ENCODE data around the gene C2orf15. TPM values are rescaled to one million over a fixed set of nuclear protein-coding genes. Genes with fewer than 3 reads are reported as not detected.

C2orf15 gene
- total RNA-seq, 2 donors from 2014 or later, result 0.33 TPM; not detected in 1

Other genes starting within 250 kb of the C2orf15 start
- gene CRACDL, start 205.5 kb upstream of the C2orf15 start, total RNA-seq, result 1 to 10 TPM; 3.5 to 6.8 TPM
- 1 to 10 TPM; 2.3 TPM for gene TSGA10, start 13.2 kb downstream of the C2orf15 start, total RNA-seq
- 1 to 10 TPM; 5.7 to 7.2 TPM for gene LIPT1, start 13.3 kb downstream of the C2orf15 start, total RNA-seq
- gene MITD1, start 39.4 kb downstream of the C2orf15 start, total RNA-seq, result 10 to 100 TPM; 20.6 to 22.9 TPM
- gene MRPL30, start 39.5 kb downstream of the C2orf15 start, total RNA-seq, result 10 to 100 TPM; 19.7 to 22.2 TPM
- not detected for gene LYG2, start 114.0 kb downstream of the C2orf15 start, total RNA-seq
- gene LYG1, start 159.5 kb downstream of the C2orf15 start, total RNA-seq, result under 1 TPM; 0.97 to 1.00 TPM
- gene TXNDC9, start 194.6 kb downstream of the C2orf15 start, total RNA-seq, result 10 to 100 TPM; 26.2 to 40.3 TPM
- 10 to 100 TPM; 40.0 to 62.5 TPM for gene EIF5B, start 195.7 kb downstream of the C2orf15 start, total RNA-seq